H9 (cell line): Measurements from ENCODE around the gene GARS1. TPM values are rescaled to one million over a fixed set of nuclear protein-coding genes. Genes with fewer than 3 reads are reported as not detected.

ENCODE experiments used
- DNase-seq: peaks from one replicate; pipeline ENCODE4 v3.0.0-alpha.2; 2017
- H2AFZ ChIP-seq: one replicate; pipeline ENCODE4 v1.6.1; 2013; ENCODE audit warnings: mild to moderate bottlenecking, low read length, control low read depth, moderate library complexity
- H2AK5ac ChIP-seq: 2 replicates; pipeline ENCODE4 v1.6.1; 2013; ENCODE audit warnings: low read length, control low read depth, mixed read lengths; ENCODE audit not compliant: insufficient read length
- H2BK120ac ChIP-seq: one replicate; pipeline ENCODE4 v1.6.1; 2013; ENCODE audit warnings: low read depth, mild to moderate bottlenecking, low read length, control low read depth, inconsistent platforms; ENCODE audit not compliant: poor library complexity, severe bottlenecking
- H2BK12ac ChIP-seq: 2 replicates; pipeline ENCODE4 v1.6.1; 2013; ENCODE audit warnings: low read length, control low read depth, mixed read lengths, low read depth; ENCODE audit not compliant: insufficient read length
- H2BK15ac ChIP-seq: 2 replicates; pipeline ENCODE4 v1.6.1; 2013; ENCODE audit warnings: low read depth, low read length, control low read depth
- H2BK20ac ChIP-seq: one replicate; pipeline ENCODE4 v1.6.1; 2013; ENCODE audit warnings: low read depth, mild to moderate bottlenecking, low read length, control low read depth, inconsistent platforms; ENCODE audit not compliant: poor library complexity, severe bottlenecking
- H2BK5ac ChIP-seq: 2 replicates; pipeline ENCODE4 v1.6.1; 2013; ENCODE audit warnings: low read length, control low read depth, mixed read lengths; ENCODE audit not compliant: insufficient read length
- H3K14ac ChIP-seq: 2 replicates; pipeline ENCODE4 v1.6.1; 2013; ENCODE audit warnings: low read length, control low read depth; ENCODE audit not compliant: insufficient read depth
- H3K18ac ChIP-seq: 2 replicates; pipeline ENCODE4 v1.6.1; 2013; ENCODE audit warnings: low read depth, mild to moderate bottlenecking, mixed read lengths, low read length, control low read depth; ENCODE audit not compliant: insufficient read length
- H3K23ac ChIP-seq: 2 replicates; pipeline ENCODE4 v1.6.1; 2013; ENCODE audit warnings: low read length, control low read depth, mixed read lengths, low read depth; ENCODE audit not compliant: insufficient read length
- H3K23me2 ChIP-seq: 2 replicates; pipeline ENCODE4 v1.6.1; 2013; ENCODE audit warnings: low read depth, mild to moderate bottlenecking, mixed read lengths, low read length, control low read depth; ENCODE audit not compliant: insufficient read length, poor library complexity, severe bottlenecking
- H3K27ac ChIP-seq: 2 replicates; pipeline ENCODE4 v1.5.1; 2013; ENCODE audit warnings: low read length, control low read depth, mixed read lengths, low read depth; ENCODE audit not compliant: insufficient read length
- H3K27me3 ChIP-seq: 2 replicates; pipeline ENCODE4 v1.6.1; 2013; ENCODE audit warnings: low read length, control low read depth, inconsistent platforms; ENCODE audit not compliant: insufficient read depth
- H3K4ac ChIP-seq: 2 replicates; pipeline ENCODE4 v1.6.1; 2013; ENCODE audit warnings: low read depth, mild to moderate bottlenecking, control low read depth, inconsistent platforms, low read length, moderate library complexity
- H3K4me1 ChIP-seq: 2 replicates; pipeline ENCODE4 v1.6.1; 2013; ENCODE audit warnings: low read length, control low read depth, inconsistent platforms; ENCODE audit not compliant: insufficient read depth
- H3K4me2 ChIP-seq: 2 replicates; pipeline ENCODE4 v1.6.1; 2013; ENCODE audit warnings: low read length, control low read depth, mixed read lengths; ENCODE audit not compliant: insufficient read length, insufficient read depth
- H3K56ac ChIP-seq: 2 replicates; pipeline ENCODE4 v1.6.1; 2013; ENCODE audit warnings: low read depth, mild to moderate bottlenecking, mixed read lengths, low read length, control low read depth; ENCODE audit not compliant: insufficient read length
- H3K79me1 ChIP-seq: 2 replicates; pipeline ENCODE4 v1.6.1; 2013; ENCODE audit warnings: low read depth, mild to moderate bottlenecking, moderate library complexity, low read length, control low read depth, inconsistent platforms; ENCODE audit not compliant: insufficient read depth, poor library complexity, severe bottlenecking
- H3K79me2 ChIP-seq: 2 replicates; pipeline ENCODE4 v1.6.1; 2013; ENCODE audit warnings: low read length, control low read depth, inconsistent platforms; ENCODE audit not compliant: insufficient read depth
- H3K9ac ChIP-seq: 2 replicates; pipeline ENCODE4 v1.6.1; 2013; ENCODE audit warnings: low read length, control low read depth, mixed read lengths; ENCODE audit not compliant: insufficient read length; ENCODE audit errors: extremely low read depth
- H3K9me3 ChIP-seq: one replicate; pipeline ENCODE4 v1.6.1; 2013; ENCODE audit warnings: low read depth, low read length, inconsistent platforms; ENCODE audit not compliant: control insufficient read depth
- H3T11ph ChIP-seq: one replicate; pipeline ENCODE4 v1.6.1; 2013; ENCODE audit warnings: mild to moderate bottlenecking, low read length, control low read depth, inconsistent platforms
- H4K20me1 ChIP-seq: one replicate; pipeline ENCODE4 v1.6.1; 2013; ENCODE audit not compliant: control insufficient read depth, insufficient read length, insufficient read depth
- H4K5ac ChIP-seq: 2 replicates; pipeline ENCODE4 v1.6.1; 2013; ENCODE audit warnings: low read depth, mild to moderate bottlenecking, mixed read lengths, low read length, control low read depth; ENCODE audit not compliant: insufficient read length
- H4K8ac ChIP-seq: replicated peaks from 2 replicates; pipeline ENCODE4 v1.6.1; 2013; ENCODE audit warnings: low read length, control low read depth, mixed read lengths, low read depth; ENCODE audit not compliant: insufficient read length
- H4K91ac ChIP-seq: 2 replicates; pipeline ENCODE4 v1.6.1; 2013; ENCODE audit warnings: low read depth, mild to moderate bottlenecking, moderate library complexity, mixed read lengths, low read length, control low read depth; ENCODE audit not compliant: insufficient read length
- H3K27ac Mint-ChIP-seq, 3 experiments: 2 replicates in 2 of 3; 3 replicates in 1 of 3; pipeline ENCODE4 v1.8.0; 2020 to 2021; ENCODE audit warnings: mixed read lengths in 3 of 3, mild to moderate bottlenecking in 1 of 3, moderate library complexity in 1 of 3
- H3K27me3 Mint-ChIP-seq: 2 replicates; pipeline ENCODE4 v1.8.0; 2021; ENCODE audit warnings: low read depth, mild to moderate bottlenecking, moderate library complexity, mixed read lengths
- H3K36me3 Mint-ChIP-seq, 3 experiments: 2 replicates in 2 of 3; 3 replicates in 1 of 3; pipeline ENCODE4 v1.8.0; 2020 to 2021; ENCODE audit warnings: low read depth in 3 of 3, mixed read lengths in 3 of 3; ENCODE audit not compliant: insufficient read depth in 1 of 3
- H3K4me1 Mint-ChIP-seq, 2 experiments: 2 replicates each; pipeline ENCODE4 v1.8.0; 2020; ENCODE audit warnings: mixed read lengths in 2 of 2
- H3K4me3 Mint-ChIP-seq, 2 experiments: 2 replicates in 1 of 2; 3 replicates in 1 of 2; pipeline ENCODE4 v1.8.0; 2020 to 2021; ENCODE audit warnings: mild to moderate bottlenecking in 2 of 2, mixed read lengths in 2 of 2, moderate library complexity in 1 of 2
- H3K9me3 Mint-ChIP-seq, 2 experiments: 2 replicates in 1 of 2; 3 replicates in 1 of 2; pipeline ENCODE4 v1.8.0; 2020; ENCODE audit warnings: mild to moderate bottlenecking in 2 of 2, mixed read lengths in 2 of 2, moderate library complexity in 1 of 2
- WGBS: extraction: QIAGEN DNeasy Blood & Tissue Kit; methylation state at CpG from one replicate; pipeline ENCODE4 v1.1.7; 2013; ENCODE audit warnings: missing lambda C conversion rate, low lambda C conversion rate, mixed read lengths; ENCODE audit not compliant: insufficient read length; ENCODE audit errors: extremely low coverage; 5-methylcytosine and 5-hydroxymethylcytosine counted together
- total RNA-seq: library from RNA; stranded (reverse); gene quantifications from 2 replicates; pipeline ENCODE4 v1.2.1, GENCODE V29; 2021
- TF ChIP-seq, protein P1 (sequence below): fragments of 200-600 bp; sonication (generic); conservative IDR thresholded peaks from 3 replicates; pipeline ENCODE4 v1.8.0; 2021; ENCODE audit warnings: antibody characterized with exemption, mild to moderate bottlenecking

The GARS1 gene
- total RNA-seq, 1 experiment from 2014 or later: 234 TPM

DNA sequence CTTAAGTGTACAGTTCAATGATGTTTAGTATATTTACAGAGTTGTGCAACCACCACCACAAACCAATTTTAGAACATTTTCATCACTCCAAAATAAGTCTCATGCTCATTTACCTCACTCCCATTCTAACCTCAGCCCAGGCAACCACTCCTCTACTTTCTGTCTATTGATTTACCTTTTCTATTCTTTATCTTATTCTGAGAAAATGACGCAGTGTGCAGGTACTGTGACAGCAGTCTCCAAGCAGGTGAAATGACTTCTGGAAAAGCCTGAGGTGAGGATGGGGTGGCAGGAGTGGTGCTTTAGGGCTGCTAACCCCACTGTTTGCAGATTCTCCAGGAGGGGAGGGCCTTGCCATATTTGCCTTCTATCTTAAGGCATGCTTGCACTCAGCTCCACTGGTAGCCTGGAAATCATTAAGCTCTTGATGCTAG is 39.5 kb downstream of the GARS1 start:
- no peaks in the 10 kb centered on the region for H3K27me3 Mint-ChIP-seq
- no peak overlapping the region for H2BK12ac ChIP-seq

More for the DNA sequence above, 39.5 kb downstream of the GARS1 start:
- Mint-ChIP-seq H3K4me1 (no peaks in the 10 kb centered on the region), H3K4me3 (no peak overlapping the region), H3K9me3 (no peaks in the 10 kb centered on the region; a peak in 1 of 5 replicates), H3K36me3 (peaks cover 53 to 73% (median 54%) of the 10 kb centered on the region in 3 experiments), H3K27ac (peak overlapping the region in 1 of 3 experiments; percentile 34; a peak in 2 of 7 replicates)
- Histone ChIP-seq H2BK5ac (no peak overlapping the region), H3K14ac (no peak overlapping the region), H2AFZ (no peak overlapping the region), H4K91ac (no peak overlapping the region), H3K18ac (no peak overlapping the region), H3K56ac (no peak overlapping the region), H3K23ac (no peak overlapping the region), H3K23me2 (no peaks in the 10 kb centered on the region), H2BK120ac (no peak overlapping the region), H2BK15ac (no peak overlapping the region), H4K5ac (no peak overlapping the region), H2AK5ac (no peak overlapping the region), H2BK20ac (no peak overlapping the region), H3K9ac (no peak overlapping the region), H3K79me2 (no peaks in the 10 kb centered on the region), H3K4me2 (no peak overlapping the region), H4K8ac (no peak overlapping the region), H3K79me1 (no peaks in the 10 kb centered on the region), H4K20me1 (no peaks in the 10 kb centered on the region), H3K4ac (no peak overlapping the region), H3K27ac (no peak overlapping the region), H3K27me3 (no peaks in the 10 kb centered on the region), H3K9me3 (no peaks in the 10 kb centered on the region), H3K4me1 (no peaks in the 10 kb centered on the region), H3T11ph (no peak overlapping the region)
- no peak for DNase-seq
- TF ChIP-seq, protein P1, sequence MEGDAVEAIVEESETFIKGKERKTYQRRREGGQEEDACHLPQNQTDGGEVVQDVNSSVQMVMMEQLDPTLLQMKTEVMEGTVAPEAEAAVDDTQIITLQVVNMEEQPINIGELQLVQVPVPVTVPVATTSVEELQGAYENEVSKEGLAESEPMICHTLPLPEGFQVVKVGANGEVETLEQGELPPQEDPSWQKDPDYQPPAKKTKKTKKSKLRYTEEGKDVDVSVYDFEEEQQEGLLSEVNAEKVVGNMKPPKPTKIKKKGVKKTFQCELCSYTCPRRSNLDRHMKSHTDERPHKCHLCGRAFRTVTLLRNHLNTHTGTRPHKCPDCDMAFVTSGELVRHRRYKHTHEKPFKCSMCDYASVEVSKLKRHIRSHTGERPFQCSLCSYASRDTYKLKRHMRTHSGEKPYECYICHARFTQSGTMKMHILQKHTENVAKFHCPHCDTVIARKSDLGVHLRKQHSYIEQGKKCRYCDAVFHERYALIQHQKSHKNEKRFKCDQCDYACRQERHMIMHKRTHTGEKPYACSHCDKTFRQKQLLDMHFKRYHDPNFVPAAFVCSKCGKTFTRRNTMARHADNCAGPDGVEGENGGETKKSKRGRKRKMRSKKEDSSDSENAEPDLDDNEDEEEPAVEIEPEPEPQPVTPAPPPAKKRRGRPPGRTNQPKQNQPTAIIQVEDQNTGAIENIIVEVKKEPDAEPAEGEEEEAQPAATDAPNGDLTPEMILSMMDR: no peak
- no CpG with 5 or more reads among the region's 1 CpG for WGBS
